GM18867 (cell line): Measurements from ENCODE around the gene ATP10D.
A peak's percentile ranks its signal among the peaks of the same experiment; 100 is the strongest.

Experiments
- ATAC-seq: cut with Tn5 transposase; IDR thresholded peaks from one replicate; pipeline ENCODE4 v1.9.1; 2021; ENCODE audit warnings: mild to moderate bottlenecking, moderate library complexity; ENCODE audit not compliant: unreplicated experiment

Gene ATP10D

GRCh38 chr4:47485047-47485692, at the start of gene ATP10D:
Gene ATP10D (plus strand): TSS chr4:47485275. CDS start chr4:47512541, 27,266 bp downstream.
- ATAC-seq = peak; percentile 96

GRCh38 chr4:47442980-47443379, 42.1 kb upstream of the ATP10D start:
- ATAC-seq = no peak

DNA sequence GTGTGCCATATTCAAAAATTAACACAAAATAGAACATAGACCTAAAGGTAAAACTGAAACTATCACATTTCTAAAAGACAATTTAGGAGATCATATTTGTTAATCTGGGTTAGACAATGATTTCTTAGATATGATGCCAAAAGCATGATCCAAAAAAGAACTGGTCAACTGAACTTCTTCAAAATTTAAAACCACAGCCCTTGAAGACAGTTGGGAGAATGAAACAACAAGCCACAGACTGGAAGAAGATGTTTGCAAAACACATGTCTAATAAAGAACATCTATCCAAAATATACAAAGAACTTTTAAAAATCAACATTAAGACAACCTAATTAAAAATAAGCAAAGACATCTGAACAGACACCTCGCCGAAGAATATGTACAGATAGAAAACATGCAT, 41.0 kb upstream of the ATP10D start:
- ATAC-seq = no peak

GRCh38 chr4:47451657-47452056, 33.4 kb upstream of the ATP10D start:
- no peak for ATAC-seq

DNA sequence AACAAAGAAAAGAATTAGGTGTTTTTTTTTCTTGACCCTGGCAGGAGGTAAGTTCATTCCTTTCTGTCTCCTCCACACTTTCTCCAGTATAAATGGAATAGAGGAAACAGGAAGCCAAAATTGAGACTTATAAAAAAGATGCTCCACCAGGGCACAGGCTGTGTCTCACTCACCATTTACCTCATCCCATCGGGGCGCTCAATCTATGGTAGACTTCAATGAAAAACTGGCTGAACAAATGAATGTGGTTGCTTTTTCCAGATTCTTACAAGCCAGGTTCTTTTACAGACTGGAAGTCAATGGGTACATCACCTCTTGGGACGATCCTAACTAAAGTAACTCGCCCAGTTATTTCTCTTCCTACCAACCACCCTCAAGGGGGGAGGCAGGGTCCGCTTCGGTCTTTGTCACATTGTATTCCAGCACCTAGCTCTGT, 22.3 kb upstream of the ATP10D start:
- ATAC-seq = peak; percentile 28

DNA sequence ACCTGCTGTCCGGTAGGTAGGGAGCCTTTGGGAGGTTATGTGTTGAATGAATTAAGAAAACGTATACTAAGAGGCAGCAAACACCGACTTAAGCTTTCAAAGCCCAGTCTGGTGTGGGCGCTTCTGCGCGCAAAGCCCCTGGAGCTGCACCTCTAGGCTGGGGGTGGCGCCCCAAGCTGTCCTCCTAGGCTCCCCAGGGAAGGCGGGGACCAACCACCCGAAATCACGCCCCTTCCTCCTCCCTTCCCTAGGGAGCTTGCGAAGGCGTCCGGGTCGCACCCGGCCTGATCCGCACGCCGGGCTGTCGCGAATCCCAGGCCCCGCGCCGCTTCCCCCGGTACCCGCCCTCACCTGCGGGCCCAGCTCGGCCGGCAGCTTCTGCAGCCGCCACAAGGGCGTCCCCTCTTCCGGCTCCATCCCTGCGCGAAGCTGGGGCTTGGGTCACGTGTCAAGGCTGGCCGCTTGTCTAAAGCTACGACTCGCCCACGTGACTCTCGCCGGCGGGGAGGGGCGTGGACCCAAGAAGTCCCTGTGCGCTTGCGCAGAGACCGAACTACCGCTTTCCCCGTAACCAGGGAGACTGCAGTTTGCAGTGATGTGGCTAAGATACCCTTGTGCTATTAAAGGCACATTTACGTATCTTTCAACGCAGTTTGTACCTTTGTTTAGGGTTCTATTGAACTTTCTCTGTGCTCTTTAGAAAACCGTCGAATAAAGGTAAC, 21.7 kb upstream of the ATP10D start, which contains the start of gene COMMD8:
TSS of gene COMMD8 (minus strand) at position 468 of the 722 bp plus-strand sequence. CDS start at position 417, 51 bp downstream.
- peak; percentile 93 for ATAC-seq

GRCh38 chr4:47465004-47465403, 20.1 kb upstream of the ATP10D start:
- no peak for ATAC-seq

DNA sequence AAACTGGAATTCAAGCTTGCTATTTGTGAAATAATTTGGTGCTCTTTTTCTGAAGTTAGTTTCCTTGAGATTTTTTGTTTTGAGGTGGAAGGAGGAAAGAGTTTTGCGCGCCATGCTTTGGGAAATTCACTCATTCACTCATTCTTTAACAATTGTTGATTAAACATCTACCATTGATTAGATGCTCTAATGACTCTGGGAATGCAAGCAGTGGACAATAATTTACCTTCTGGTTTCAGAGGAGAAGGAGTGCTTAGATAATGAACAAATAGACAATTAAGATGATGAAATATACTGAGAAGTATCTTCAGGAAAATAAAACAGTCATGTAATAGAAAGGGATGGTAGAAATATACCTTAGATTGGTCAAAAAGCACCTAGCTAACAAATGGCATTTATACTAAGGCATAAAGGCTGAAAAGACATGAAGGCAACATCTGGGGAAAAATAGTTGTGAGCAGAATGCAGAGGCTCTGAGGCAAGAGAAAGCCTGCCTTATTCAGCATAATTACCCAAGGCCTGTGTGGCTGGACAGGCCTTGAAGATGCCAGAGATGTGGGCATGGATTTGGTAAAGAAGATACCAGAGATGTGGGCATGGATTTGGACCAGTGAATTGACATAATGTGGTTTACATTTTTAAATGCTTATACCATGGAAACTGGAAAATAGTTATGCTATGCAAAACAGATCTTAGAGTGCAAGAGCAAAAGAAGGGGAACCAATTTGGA, 18.9 kb upstream of the ATP10D start:
- ATAC-seq = no peak

DNA sequence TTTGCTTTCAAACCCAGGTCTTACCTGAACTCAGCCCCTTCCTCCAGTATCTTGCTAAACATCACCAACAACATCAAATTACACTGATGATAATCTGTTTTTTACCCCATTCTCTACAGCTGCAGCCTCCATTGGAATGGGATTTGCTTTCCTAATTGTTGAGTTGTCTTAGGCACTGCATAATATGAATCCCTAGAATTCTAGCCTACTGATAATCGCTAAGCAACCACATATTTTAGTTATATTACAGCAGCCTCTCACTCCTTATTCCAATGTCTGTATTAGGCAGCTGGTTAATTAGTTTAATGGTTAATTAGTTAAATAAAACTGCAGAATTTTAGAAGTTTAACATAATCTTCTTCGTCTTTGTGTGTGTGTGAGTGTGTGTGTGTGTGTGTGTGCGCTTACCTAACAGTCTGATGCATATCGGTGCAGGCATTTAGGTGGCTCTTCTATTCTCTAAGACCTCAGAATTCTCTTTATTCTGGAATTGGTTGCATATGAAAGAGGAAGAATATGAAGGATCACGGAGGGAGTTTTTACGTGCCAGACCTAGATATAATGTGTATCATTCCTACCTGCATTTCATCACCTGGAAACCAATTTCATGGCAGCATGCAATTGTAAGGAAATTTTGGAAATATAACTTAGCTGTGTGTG, 16.2 kb upstream of the ATP10D start:
- no peak for ATAC-seq

- ATAC-seq = no peak
Observed at GRCh38 chr4:47469951-47470350, 15.1 kb upstream of the ATP10D start.

GRCh38 chr4:47471064-47471463, 14.0 kb upstream of the ATP10D start:
- ATAC-seq = no peak

GRCh38 chr4:47471591-47471990, 13.5 kb upstream of the ATP10D start:
- ATAC-seq = no peak

DNA sequence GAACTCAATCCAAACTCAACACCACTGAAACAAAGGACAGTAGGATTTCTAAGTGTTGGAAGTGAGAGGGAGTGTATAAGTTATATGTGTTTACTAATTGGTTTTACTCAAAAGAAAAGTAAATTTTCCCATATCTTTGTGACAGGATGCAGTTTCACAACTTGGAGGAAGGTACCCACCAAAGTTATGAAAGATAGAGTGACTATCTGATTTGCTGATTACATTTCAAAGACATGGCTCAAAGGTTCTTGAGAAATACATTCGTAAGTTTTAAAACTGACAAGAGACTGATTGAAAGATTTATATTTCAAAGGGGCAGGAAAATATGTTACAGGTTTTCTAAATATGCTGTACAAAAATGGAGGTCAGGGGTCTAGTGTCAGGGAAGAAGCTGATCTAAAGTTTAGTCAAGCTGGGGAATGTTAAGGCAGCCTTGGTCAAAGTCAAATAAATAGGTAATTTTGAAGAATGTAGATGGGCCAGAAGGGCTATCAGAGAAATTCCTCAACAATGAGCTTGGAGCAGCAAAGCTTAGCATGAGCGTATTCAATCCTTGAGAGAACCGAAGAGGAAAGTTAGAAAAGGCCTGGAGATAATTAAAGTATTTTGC, 11.8 kb upstream of the ATP10D start:
- no peak for ATAC-seq

DNA sequence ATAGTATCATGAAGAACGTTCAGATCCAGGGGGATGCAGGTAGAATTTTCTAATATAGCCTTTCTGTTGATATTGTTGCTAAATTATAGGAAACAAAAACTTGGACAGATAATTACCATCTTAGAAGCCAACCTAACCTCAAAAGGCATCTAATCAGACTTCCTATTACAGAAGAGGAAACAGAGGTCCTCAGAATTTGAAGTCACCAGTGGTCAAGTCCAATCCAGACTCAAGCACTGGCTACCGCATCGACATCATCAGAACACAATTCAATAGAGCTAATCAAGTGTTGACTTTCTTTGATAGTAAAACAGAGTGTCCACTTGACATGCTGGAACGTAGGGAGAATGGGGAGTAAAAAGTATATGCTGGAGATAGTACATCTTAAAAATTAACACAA, 10.3 kb upstream of the ATP10D start:
- ATAC-seq = no peak

DNA sequence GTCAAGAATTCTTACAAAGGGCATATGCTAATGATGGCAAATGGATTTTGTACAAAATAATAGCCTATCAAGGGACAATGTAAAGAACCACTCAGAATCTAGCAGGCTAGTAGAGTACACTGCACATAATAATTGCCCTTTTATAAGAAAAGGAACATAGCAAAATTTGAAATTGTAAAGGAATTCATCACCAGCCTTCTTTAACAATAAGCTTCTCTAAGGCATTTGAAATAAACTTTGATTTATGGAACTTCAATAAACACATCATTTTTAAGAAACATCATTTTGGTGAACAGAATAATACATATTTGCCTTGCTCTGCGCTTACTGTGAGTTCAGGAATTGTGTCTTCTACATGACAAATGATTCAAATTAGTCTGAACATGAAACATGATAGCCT, 9.7 kb upstream of the ATP10D start:
- ATAC-seq = no peak

GRCh38 chr4:47478804-47479203, 6.3 kb upstream of the ATP10D start:
- ATAC-seq = no peak

DNA sequence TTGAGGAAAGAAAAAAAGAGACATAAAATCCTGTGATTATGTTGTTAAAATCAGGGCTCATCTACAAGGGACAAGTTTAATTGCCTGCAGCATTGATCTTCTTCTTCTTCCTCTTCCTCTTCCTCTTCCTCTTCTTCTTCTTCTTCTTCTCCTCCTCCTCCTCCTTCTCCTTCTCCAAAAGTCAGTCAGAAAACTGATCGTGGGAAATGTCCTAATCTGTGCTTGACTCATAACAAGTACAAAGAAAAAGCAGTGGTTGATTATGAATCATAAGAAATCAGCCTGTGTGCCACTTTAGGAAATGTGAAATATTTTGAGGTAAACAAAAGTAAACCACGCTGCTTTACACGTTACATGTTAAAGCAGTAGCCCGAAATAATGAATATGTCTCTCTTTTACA, 2.7 kb upstream of the ATP10D start:
- no peak for ATAC-seq

GRCh38 chr4:47483745-47484144, 1.3 kb upstream of the ATP10D start:
- peak; percentile 11 for ATAC-seq

DNA sequence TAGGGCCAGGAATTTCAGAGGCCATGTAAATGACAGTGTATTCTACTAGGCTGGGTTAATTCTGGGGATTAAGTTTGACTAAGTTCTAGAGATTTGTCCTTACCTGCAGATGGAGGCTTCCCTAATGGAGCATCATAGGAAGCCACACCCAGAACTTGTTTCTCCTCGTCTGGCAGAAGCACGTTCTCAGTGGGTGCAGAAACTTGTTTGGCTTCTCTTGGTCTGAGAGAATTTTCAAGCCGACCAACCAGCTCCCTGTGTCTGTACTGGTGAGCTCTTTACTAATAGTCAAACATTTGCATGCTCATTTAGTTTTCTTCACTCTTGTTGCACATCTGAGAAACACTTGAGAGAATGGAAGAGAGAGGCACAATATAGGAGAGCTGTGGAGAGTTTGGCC, 907 bp upstream of the ATP10D start:
- ATAC-seq = peak; percentile 40

GRCh38 chr4:47485768-47486167, 693 bp downstream of the ATP10D start:
- no peak for ATAC-seq

DNA sequence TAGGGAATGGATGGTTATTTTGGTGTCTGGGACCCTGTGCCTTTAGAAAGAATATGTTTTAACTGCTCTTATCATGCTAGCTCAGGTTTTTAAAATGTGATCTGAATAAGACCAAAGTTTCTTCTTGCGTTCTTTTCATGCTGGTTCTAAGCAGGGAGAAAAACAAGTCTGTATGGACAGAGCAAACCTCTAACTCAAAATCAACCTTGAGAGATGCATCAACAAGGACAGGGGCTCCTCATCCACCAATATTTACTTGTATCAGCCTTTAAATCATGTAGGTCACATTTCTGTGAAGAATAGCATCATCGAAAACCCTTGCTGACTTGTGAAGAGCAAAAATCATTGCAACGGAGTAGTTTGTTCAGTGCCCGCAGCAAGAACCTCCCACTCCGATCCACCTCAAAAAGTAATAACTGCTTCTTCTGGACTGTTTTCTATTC, 1.2 kb downstream of the ATP10D start:
- ATAC-seq = no peak
